Mesendoderm (in vitro differentiated cells): ENCODE data around the gene ADCY9.

Experiments used
- DNase-seq: peaks from one replicate; pipeline ENCODE4 v3.0.0; 2013
- H2AK5ac ChIP-seq: 2 replicates; pipeline ENCODE4 v1.6.1; 2013; ENCODE audit warnings: low read length, inconsistent platforms
- H2BK120ac ChIP-seq: 2 replicates; pipeline ENCODE4 v1.6.1; 2013; ENCODE audit warnings: low read depth, mild to moderate bottlenecking, low read length, moderate library complexity, mixed read lengths
- H2BK15ac ChIP-seq: replicated peaks from 2 replicates; pipeline ENCODE4 v1.6.1; 2013; ENCODE audit warnings: low read depth, mild to moderate bottlenecking, moderate library complexity
- H2BK5ac ChIP-seq: 2 replicates; pipeline ENCODE4 v1.6.1; 2013; ENCODE audit warnings: low read length, inconsistent platforms
- H3K18ac ChIP-seq: 2 replicates; pipeline ENCODE4 v1.6.1; 2013; ENCODE audit warnings: mild to moderate bottlenecking, low read length, mixed read lengths
- H3K23ac ChIP-seq: one replicate; pipeline ENCODE4 v1.6.1; 2013; ENCODE audit warnings: low read length
- H3K27ac ChIP-seq: 2 replicates; pipeline ENCODE4 v1.5.1; 2013; ENCODE audit warnings: low read depth, mild to moderate bottlenecking, inconsistent platforms, low read length, moderate library complexity
- H3K27me3 ChIP-seq: 2 replicates; pipeline ENCODE4 v1.6.1; 2013; ENCODE audit warnings: low read length, control low read depth, mild to moderate bottlenecking, inconsistent platforms; ENCODE audit not compliant: insufficient read depth, poor library complexity
- H3K36me3 ChIP-seq: 2 replicates; pipeline ENCODE4 v1.6.1; 2013; ENCODE audit warnings: low read length, inconsistent platforms; ENCODE audit not compliant: control insufficient read depth, insufficient read depth
- H3K4ac ChIP-seq: one replicate; pipeline ENCODE4 v1.6.1; 2013; ENCODE audit warnings: low read depth, mild to moderate bottlenecking, low read length, moderate library complexity
- H3K4me1 ChIP-seq: 2 replicates; pipeline ENCODE4 v1.6.1; 2013; ENCODE audit warnings: low read depth, low read length, inconsistent platforms; ENCODE audit not compliant: control insufficient read depth
- H3K4me2 ChIP-seq: 2 replicates; pipeline ENCODE4 v1.6.1; 2013; ENCODE audit warnings: low read length
- H3K4me3 ChIP-seq: 2 replicates; pipeline ENCODE4 v1.5.1; 2013; ENCODE audit warnings: mild to moderate bottlenecking, low read length
- H3K56ac ChIP-seq: one replicate; pipeline ENCODE4 v1.6.1; 2013; ENCODE audit warnings: low read length
- H3K79me1 ChIP-seq: 2 replicates; pipeline ENCODE4 v1.6.1; 2013; ENCODE audit warnings: low read length, inconsistent platforms
- H3K79me2 ChIP-seq: 2 replicates; pipeline ENCODE4 v1.6.1; 2013; ENCODE audit warnings: mild to moderate bottlenecking, low read length; ENCODE audit not compliant: control insufficient read depth, insufficient read depth
- H3K9ac ChIP-seq: 2 replicates; pipeline ENCODE4 v1.6.1; 2013; ENCODE audit warnings: low read length, inconsistent platforms
- H4K5ac ChIP-seq: one replicate; pipeline ENCODE4 v1.6.1; 2013; ENCODE audit warnings: low read length
- H4K8ac ChIP-seq: one replicate; pipeline ENCODE4 v1.6.1; 2013; ENCODE audit warnings: low read depth, mild to moderate bottlenecking, control low read depth, low read length, moderate library complexity
- WGBS: extraction: QIAGEN DNeasy Blood & Tissue Kit; methylation state at CpG from one replicate; pipeline ENCODE4 v1.1.7; 2013; ENCODE audit warnings: low lambda C conversion rate, missing lambda C conversion rate; ENCODE audit not compliant: insufficient coverage; ENCODE audit errors: extremely low coverage; 5-methylcytosine and 5-hydroxymethylcytosine counted together

The ADCY9 gene

DNA sequence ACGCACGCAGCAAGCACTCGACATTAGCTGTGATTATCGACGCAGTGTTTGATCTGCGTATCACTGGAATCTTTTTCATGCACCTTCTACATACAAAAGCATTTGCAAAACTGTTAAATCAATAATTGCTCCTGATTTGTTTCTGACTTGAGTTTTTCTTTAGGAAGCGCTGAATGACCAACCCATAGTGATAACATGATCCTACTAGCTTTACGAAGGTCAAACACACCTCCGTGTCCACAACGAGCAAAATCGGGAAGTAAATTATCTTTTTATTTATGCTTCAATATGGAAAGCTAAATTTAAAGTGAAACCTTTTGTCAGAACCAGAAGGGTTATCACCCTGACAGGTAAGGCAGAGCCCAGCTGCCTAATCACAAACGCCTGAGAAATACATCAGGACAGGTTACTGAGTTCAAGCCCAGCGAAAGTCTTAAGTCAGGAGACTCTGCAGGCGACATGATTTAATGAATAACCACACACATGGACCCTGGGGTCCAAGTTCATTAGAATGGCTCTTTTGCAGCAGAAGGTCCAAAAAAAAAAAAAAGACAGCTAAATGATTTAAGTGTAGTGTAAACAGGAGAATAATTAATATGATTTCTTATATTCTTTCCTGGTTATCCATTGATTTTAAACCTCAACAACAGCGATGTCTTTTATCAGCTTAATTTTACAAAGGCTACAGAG is 104.2 kb downstream of the ADCY9 start:
- Histone ChIP-seq H3K18ac (no peak overlapping the region), H3K27me3 (no peaks in the 10 kb centered on the region), H3K79me1 (no peaks in the 10 kb centered on the region), H2BK120ac (no peak overlapping the region), H3K23ac (no peak overlapping the region), H3K9ac (no peak overlapping the region), H3K36me3 (no peaks in the 10 kb centered on the region), H3K4me1 (peaks cover 2% of the 10 kb centered on the region), H2AK5ac (no peak overlapping the region), H2BK15ac (no peak overlapping the region), H3K4me2 (no peak overlapping the region), H3K79me2 (no peaks in the 10 kb centered on the region), H2BK5ac (no peak overlapping the region), H4K8ac (no peak overlapping the region), H4K5ac (no peak overlapping the region), H3K4ac (no peak overlapping the region), H3K27ac (no peak overlapping the region), H3K4me3 (no peak overlapping the region), H3K56ac (no peak overlapping the region)
- WGBS, result no CpG with 5 or more reads among the region's 15 CpGs
- no peak for DNase-seq

DNA sequence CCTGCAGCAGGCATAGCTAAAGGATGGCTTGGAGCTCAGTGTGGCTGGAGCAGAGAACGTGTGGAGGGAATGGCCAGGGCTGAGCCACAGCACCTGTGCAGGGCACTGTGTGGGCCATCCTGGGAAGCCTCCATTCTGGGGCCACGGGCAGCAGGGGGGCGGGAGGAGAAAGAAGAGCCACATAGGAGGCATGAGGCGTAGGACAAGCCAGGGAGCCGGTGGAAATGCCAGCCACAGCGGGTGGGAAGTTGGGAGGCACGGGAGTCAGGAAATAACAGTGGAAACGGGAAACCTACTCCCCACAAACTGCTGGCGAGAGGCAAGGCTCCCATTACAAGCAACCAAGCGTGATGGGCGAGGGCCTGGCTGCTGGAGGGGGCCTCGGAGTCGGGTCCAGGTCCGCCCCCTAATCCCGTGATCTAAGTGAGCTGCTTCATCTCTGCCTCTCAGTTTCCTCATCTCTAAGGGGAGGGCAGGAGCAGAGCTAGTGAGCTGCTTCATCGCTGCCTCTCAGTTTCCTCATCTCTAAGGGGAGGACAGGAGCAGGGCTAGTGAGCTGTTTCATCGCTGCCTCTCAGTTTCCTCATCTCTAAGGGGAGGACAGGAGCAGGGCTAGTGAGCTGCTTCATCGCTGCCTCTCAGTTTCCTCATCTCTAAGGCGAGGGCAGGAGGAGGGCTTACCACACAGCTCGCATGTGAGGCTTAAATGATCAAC is 104.9 kb downstream of the ADCY9 start:
- H3K79me1 ChIP-seq, result no peaks in the 10 kb centered on the region
- H3K27me3 ChIP-seq, result no peaks in the 10 kb centered on the region
- no peak overlapping the region for H2AK5ac ChIP-seq
- H4K8ac ChIP-seq, result no peak overlapping the region
- WGBS, result no CpG with 5 or more reads among the region's 20 CpGs
- no peak overlapping the region for H2BK5ac ChIP-seq
- H4K5ac ChIP-seq, result no peak overlapping the region
- no peak overlapping the region for H3K4me3 ChIP-seq
- H3K23ac ChIP-seq, result no peak overlapping the region
- no peak overlapping the region for H3K18ac ChIP-seq
- no peak overlapping the region for H3K4me2 ChIP-seq
- H3K79me2 ChIP-seq, result no peaks in the 10 kb centered on the region
- H3K56ac ChIP-seq, result peak overlapping the region; percentile 52
- H3K36me3 ChIP-seq, result no peaks in the 10 kb centered on the region
- H2BK15ac ChIP-seq, result no peak overlapping the region
- H3K4ac ChIP-seq, result no peak overlapping the region
- H2BK120ac ChIP-seq, result no peak overlapping the region
- H3K27ac ChIP-seq, result no peak overlapping the region
- peaks cover 2% of the 10 kb centered on the region for H3K4me1 ChIP-seq
- H3K9ac ChIP-seq, result no peak overlapping the region
- DNase-seq, result peak; percentile 39

DNA sequence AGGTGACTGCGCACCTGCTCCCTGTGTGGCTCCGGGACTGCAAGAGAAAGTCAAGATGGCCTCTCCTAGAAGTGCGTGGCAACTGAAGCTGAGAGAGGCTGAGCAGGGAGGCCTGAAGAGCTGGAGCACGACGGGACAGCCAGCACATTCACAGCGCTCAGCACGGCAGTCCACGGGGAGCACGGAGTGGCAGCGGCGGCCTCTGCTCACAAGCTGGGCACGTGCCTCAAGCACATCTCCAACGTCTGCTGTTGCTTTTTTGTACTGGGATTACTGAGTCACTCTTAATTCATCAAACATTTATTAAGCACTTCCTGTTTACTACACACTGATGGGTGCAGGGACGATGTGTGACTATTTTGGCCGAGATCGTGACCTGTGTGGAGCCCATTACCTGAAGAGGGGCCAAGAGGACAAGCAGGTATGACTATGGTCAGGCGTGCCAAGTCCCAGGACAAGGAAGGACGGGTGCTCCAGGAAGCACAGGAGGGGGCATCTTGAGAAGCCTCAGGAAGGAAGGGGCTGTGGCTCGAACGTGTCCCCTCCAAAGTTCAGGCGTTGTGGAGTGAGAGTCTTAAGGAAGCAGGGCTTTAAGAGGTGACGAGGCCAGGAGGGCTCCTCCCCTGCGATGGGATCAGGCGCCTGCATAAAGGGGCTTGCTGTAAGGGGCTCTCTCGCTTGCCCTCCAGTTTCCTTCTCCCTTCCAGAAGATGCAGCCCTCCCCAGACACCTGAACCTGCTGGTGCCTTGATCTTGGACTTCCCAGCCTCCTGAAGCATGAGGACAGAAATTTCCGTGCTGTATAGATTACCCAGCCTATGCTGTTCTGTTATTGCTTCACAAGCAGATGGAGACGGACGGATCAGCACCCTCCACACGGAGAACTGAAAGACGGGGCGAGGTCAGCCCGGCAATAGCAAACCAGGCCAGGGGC is 105.8 kb downstream of the ADCY9 start:
- H3K4ac ChIP-seq, result no peak overlapping the region
- H3K4me3 ChIP-seq, result no peak overlapping the region
- H2BK5ac ChIP-seq, result no peak overlapping the region

DNA sequence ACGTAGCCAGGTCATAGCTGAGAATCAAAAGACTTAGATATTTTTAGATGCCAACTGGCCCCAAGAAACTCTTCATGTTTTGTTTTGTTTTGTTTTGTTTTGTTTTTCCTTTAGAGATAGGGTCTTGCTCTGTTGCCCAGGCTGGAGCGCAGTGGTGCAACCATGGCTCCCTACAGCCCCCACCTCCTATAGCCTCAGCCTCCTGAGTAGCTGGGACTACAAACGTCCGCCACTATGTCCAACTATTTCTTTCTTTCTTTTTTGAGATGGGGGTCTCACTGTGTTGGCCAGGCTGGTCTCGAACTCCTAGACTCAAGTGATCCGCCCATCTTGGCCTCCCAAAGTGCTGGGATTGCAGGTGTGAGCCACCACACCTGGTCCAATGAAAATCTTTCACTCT is 107.1 kb downstream of the ADCY9 start:
- H3K36me3 ChIP-seq, result no peaks in the 10 kb centered on the region
- H3K79me1 ChIP-seq, result no peaks in the 10 kb centered on the region
- H3K79me2 ChIP-seq, result no peaks in the 10 kb centered on the region
- H2BK15ac ChIP-seq, result no peak overlapping the region
- no peak overlapping the region for H3K9ac ChIP-seq
- peaks cover 5% of the 10 kb centered on the region for H3K4me1 ChIP-seq
- no peak overlapping the region for H3K4me3 ChIP-seq
- no peak overlapping the region for H3K56ac ChIP-seq
- no peak overlapping the region for H3K4ac ChIP-seq
- no peak overlapping the region for H3K18ac ChIP-seq
- DNase-seq, result no peak
- no peak overlapping the region for H4K5ac ChIP-seq
- no CpG with 5 or more reads among the region's 6 CpGs for WGBS
- H2AK5ac ChIP-seq, result no peak overlapping the region
- no peak overlapping the region for H3K4me2 ChIP-seq
- H2BK120ac ChIP-seq, result no peak overlapping the region
- H3K27me3 ChIP-seq, result no peaks in the 10 kb centered on the region
- no peak overlapping the region for H3K27ac ChIP-seq
- no peak overlapping the region for H2BK5ac ChIP-seq
- H4K8ac ChIP-seq, result no peak overlapping the region
- H3K23ac ChIP-seq, result no peak overlapping the region

More for the DNA sequence above, 105.8 kb downstream of the ADCY9 start:
- Histone ChIP-seq H2BK120ac (no peak overlapping the region), H3K27me3 (no peaks in the 10 kb centered on the region), H3K18ac (no peak overlapping the region), H3K36me3 (no peaks in the 10 kb centered on the region), H2BK15ac (no peak overlapping the region), H4K8ac (no peak overlapping the region), H2AK5ac (no peak overlapping the region), H3K56ac (peak overlapping the region; percentile 34), H3K4me1 (peaks cover 2% of the 10 kb centered on the region), H3K27ac (no peak overlapping the region), H3K9ac (no peak overlapping the region), H3K23ac (no peak overlapping the region), H3K4me2 (no peak overlapping the region), H3K79me1 (no peaks in the 10 kb centered on the region), H4K5ac (no peak overlapping the region), H3K79me2 (no peaks in the 10 kb centered on the region)
- WGBS, result no CpG with 5 or more reads among the region's 32 CpGs
- no peak for DNase-seq

DNA sequence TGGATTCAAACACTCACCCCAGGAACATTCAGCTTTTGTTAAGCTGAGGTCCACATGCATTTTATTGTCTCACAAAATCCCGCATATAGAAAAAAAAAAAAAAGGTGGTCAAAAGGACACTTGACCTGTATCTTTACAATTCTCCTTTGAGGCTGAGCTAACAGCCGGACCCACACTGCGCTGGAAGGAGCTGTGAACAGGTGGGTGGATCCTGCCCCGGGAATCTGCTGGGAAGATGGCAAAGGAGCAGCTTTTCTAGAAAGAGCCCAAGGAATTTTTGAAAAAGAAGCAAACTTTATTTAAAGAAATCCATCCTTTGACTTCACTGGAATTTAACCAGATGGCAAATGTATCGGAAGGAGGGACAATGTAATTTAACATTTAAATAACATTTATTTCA is 108.1 kb downstream of the ADCY9 start:
- Histone ChIP-seq H2BK5ac (no peak overlapping the region), H3K4ac (no peak overlapping the region), H4K5ac (no peak overlapping the region), H3K27ac (no peak overlapping the region), H3K79me2 (no peaks in the 10 kb centered on the region), H3K23ac (no peak overlapping the region), H3K9ac (no peak overlapping the region), H3K18ac (no peak overlapping the region), H2BK120ac (no peak overlapping the region), H3K4me1 (peaks cover 5% of the 10 kb centered on the region), H2BK15ac (no peak overlapping the region), H3K79me1 (no peaks in the 10 kb centered on the region), H3K4me3 (no peak overlapping the region), H4K8ac (no peak overlapping the region), H3K27me3 (no peaks in the 10 kb centered on the region), H3K4me2 (no peak overlapping the region), H2AK5ac (no peak overlapping the region), H3K56ac (no peak overlapping the region), H3K36me3 (no peaks in the 10 kb centered on the region)
- no CpG with 5 or more reads among the region's 5 CpGs for WGBS
- no peak for DNase-seq
